Neuronal stem cell (in vitro differentiated cells): Measurements from ENCODE around the gene ZNF565.

Experiments used
- DNase-seq: peaks from one replicate; pipeline ENCODE4 v3.0.0-alpha.2; 2013; ENCODE audit warnings: low spot score
- H2AFZ ChIP-seq: one replicate; pipeline ENCODE4 v1.6.1; 2013; ENCODE audit warnings: mild to moderate bottlenecking, low read length, inconsistent platforms
- H2AK5ac ChIP-seq: 2 replicates; pipeline ENCODE4 v1.6.1; 2013; ENCODE audit warnings: low read depth, mild to moderate bottlenecking, inconsistent platforms, low read length, moderate library complexity, mixed read lengths
- H2BK120ac ChIP-seq: 2 replicates; pipeline ENCODE4 v1.6.1; 2013; ENCODE audit warnings: low read depth, mild to moderate bottlenecking, inconsistent platforms, low read length, moderate library complexity, mixed read lengths
- H2BK12ac ChIP-seq: one replicate; pipeline ENCODE4 v1.6.1; 2013; ENCODE audit warnings: low read length, inconsistent platforms
- H2BK15ac ChIP-seq: 2 replicates; pipeline ENCODE4 v1.6.1; 2013; ENCODE audit warnings: mild to moderate bottlenecking, low read length, inconsistent platforms, mixed read lengths
- H2BK5ac ChIP-seq: one replicate; pipeline ENCODE4 v1.6.1; 2013; ENCODE audit warnings: inconsistent platforms, mild to moderate bottlenecking, low read length, moderate library complexity
- H3K14ac ChIP-seq: one replicate; pipeline ENCODE4 v1.6.1; 2013; ENCODE audit warnings: low read length, inconsistent platforms
- H3K18ac ChIP-seq: 2 replicates; pipeline ENCODE4 v1.6.1; 2013; ENCODE audit warnings: low read length, inconsistent platforms
- H3K23ac ChIP-seq: 2 replicates; pipeline ENCODE4 v1.6.1; 2013; ENCODE audit warnings: low read depth, mild to moderate bottlenecking, mixed read lengths, low read length, inconsistent platforms; ENCODE audit not compliant: poor library complexity
- H3K27ac ChIP-seq: replicated peaks from 3 replicates; pipeline ENCODE4 v1.5.1; 2013; ENCODE audit warnings: low read length, inconsistent platforms
- H3K27me3 ChIP-seq, 3 experiments: 2 replicates each; pipeline ENCODE4 v1.6.1; 2013; ENCODE audit warnings: low read length in 3 of 3, mild to moderate bottlenecking in 2 of 3, inconsistent platforms in 1 of 3, low read depth in 1 of 3, mixed read lengths in 1 of 3, moderate library complexity in 1 of 3; ENCODE audit not compliant: control insufficient read depth in 3 of 3, insufficient read depth in 3 of 3
- H3K36me3 ChIP-seq, 2 donors: replicated peaks in 1 of 2; 2 replicates each; pipeline ENCODE4 v1.6.1; 2013; ENCODE audit warnings: low read length in 2 of 2; ENCODE audit not compliant: control insufficient read depth in 2 of 2, insufficient read depth in 2 of 2
- H3K4ac ChIP-seq: 2 replicates; pipeline ENCODE4 v1.6.1; 2013; ENCODE audit warnings: inconsistent platforms, mild to moderate bottlenecking, low read length, moderate library complexity
- H3K4me1 ChIP-seq, 2 donors: 1 replicate in 1 of 2; 2 replicates in 1 of 2; pipeline ENCODE4 v1.6.1; 2013; ENCODE audit warnings: low read length in 2 of 2, low read depth in 1 of 2; ENCODE audit not compliant: control insufficient read depth in 2 of 2, insufficient read depth in 1 of 2
- H3K4me2 ChIP-seq: one replicate; pipeline ENCODE4 v1.6.1; 2013; ENCODE audit warnings: mild to moderate bottlenecking, low read length, inconsistent platforms; ENCODE audit not compliant: insufficient read depth, poor library complexity, severe bottlenecking
- H3K4me3 ChIP-seq, 2 donors: 2 replicates each; pipeline ENCODE4 v1.5.1; 2013; ENCODE audit warnings: low read length in 2 of 2, mild to moderate bottlenecking in 2 of 2, inconsistent platforms in 1 of 2, moderate library complexity in 1 of 2
- H3K79me1 ChIP-seq: one replicate; pipeline ENCODE4 v1.6.1; 2013; ENCODE audit warnings: low read depth, mild to moderate bottlenecking, inconsistent platforms, low read length, moderate library complexity
- H3K9ac ChIP-seq: one replicate; pipeline ENCODE4 v1.6.1; 2013; ENCODE audit warnings: mild to moderate bottlenecking, low read depth, low read length, inconsistent platforms; ENCODE audit not compliant: poor library complexity
- H3K9me3 ChIP-seq, 2 donors: replicated peaks in 1 of 2; 2 replicates each; pipeline versions ENCODE3 to v1.6.1; 2013; ENCODE audit warnings: low read length in 2 of 2, mild to moderate bottlenecking in 2 of 2, inconsistent platforms in 1 of 2, low read depth in 1 of 2, mixed read lengths in 1 of 2, moderate library complexity in 1 of 2; ENCODE audit not compliant: control insufficient read depth in 2 of 2, insufficient read depth in 1 of 2
- H4K8ac ChIP-seq: one replicate; pipeline ENCODE4 v1.6.1; 2013; ENCODE audit warnings: low read depth, mild to moderate bottlenecking, inconsistent platforms, low read length, moderate library complexity
- H4K91ac ChIP-seq: one replicate; pipeline ENCODE4 v1.6.1; 2013; ENCODE audit warnings: low read length, low read depth, mild to moderate bottlenecking, inconsistent platforms; ENCODE audit not compliant: poor library complexity
- WGBS, 2 donors: extraction: QIAGEN DNeasy Blood & Tissue Kit; methylation state at CpG; one replicate each; pipeline ENCODE4 v1.1.7; 2013; ENCODE audit warnings: missing lambda C conversion rate in 2 of 2, mixed read lengths in 1 of 2; ENCODE audit not compliant: insufficient read length in 2 of 2, insufficient replicate concordance in 1 of 2; ENCODE audit errors: extremely low coverage in 2 of 2; 5-methylcytosine and 5-hydroxymethylcytosine counted together

ZNF565 gene

GRCh38 chr19:36212895-36213294, 1.6 kb downstream of the ZNF565 start:
- no peak overlapping the region for H2BK12ac ChIP-seq
- H2BK5ac ChIP-seq = no peak overlapping the region
- no peak overlapping the region for H2BK15ac ChIP-seq
- no peak overlapping the region for H2BK120ac ChIP-seq
- DNase-seq = no peak
- no peak overlapping the region for H3K23ac ChIP-seq
- no CpG with 5 or more reads among the region's 2 CpGs for WGBS, 2 donors
- H2AFZ ChIP-seq = no peak overlapping the region
- H3K27ac ChIP-seq = no peak overlapping the region
- no peak overlapping the region for H3K4me3 ChIP-seq
- no peak overlapping the region for H4K91ac ChIP-seq
- H3K27me3 ChIP-seq = no peaks in the 10 kb centered on the region
- H3K9me3 ChIP-seq = peaks cover 0 to 19% of the 10 kb centered on the region in 2 donors
- H3K4ac ChIP-seq = no peak overlapping the region
- no peak overlapping the region for H3K14ac ChIP-seq
- H3K18ac ChIP-seq = no peak overlapping the region
- no peak overlapping the region for H3K9ac ChIP-seq
- peaks cover 5% of the 10 kb centered on the region for H3K79me1 ChIP-seq
- H2AK5ac ChIP-seq = no peak overlapping the region
- H3K4me1 ChIP-seq = peaks cover 5 to 6% of the 10 kb centered on the region in 2 donors
- no peak overlapping the region for H3K4me2 ChIP-seq
- H3K36me3 ChIP-seq = peaks cover 0 to 17% of the 10 kb centered on the region in 2 donors
- H4K8ac ChIP-seq = no peak overlapping the region

GRCh38 chr19:36210497-36210896, 4.0 kb downstream of the ZNF565 start:
- Histone ChIP-seq H2BK120ac (no peak overlapping the region), H4K8ac (no peak overlapping the region), H2BK15ac (no peak overlapping the region), H3K4me2 (no peak overlapping the region), H3K23ac (no peak overlapping the region), H3K9ac (no peak overlapping the region), H2BK5ac (no peak overlapping the region), H3K79me1 (peaks cover 5% of the 10 kb centered on the region), H3K9me3 (no peaks in the 10 kb centered on the region), H3K14ac (no peak overlapping the region), H3K27ac (no peak overlapping the region), H3K36me3 (peaks cover 0 to 5% of the 10 kb centered on the region in 2 donors), H2AK5ac (no peak overlapping the region), H2AFZ (no peak overlapping the region), H3K4me1 (peaks cover 5 to 6% of the 10 kb centered on the region in 2 donors), H2BK12ac (no peak overlapping the region), H3K18ac (no peak overlapping the region), H3K27me3 (no peaks in the 10 kb centered on the region), H3K4ac (no peak overlapping the region), H4K91ac (no peak overlapping the region), H3K4me3 (no peak overlapping the region)
- WGBS, 2 donors = no CpG with 5 or more reads among the region's 8 CpGs
- DNase-seq = no peak

GRCh38 chr19:36209372-36209771, 5.1 kb downstream of the ZNF565 start:
- Histone ChIP-seq H4K8ac (no peak overlapping the region), H3K27me3 (no peaks in the 10 kb centered on the region), H2BK120ac (no peak overlapping the region), H2BK5ac (no peak overlapping the region), H3K18ac (no peak overlapping the region), H3K36me3 (peaks cover 0 to 5% of the 10 kb centered on the region in 2 donors), H3K4ac (no peak overlapping the region), H4K91ac (no peak overlapping the region), H3K27ac (no peak overlapping the region), H2BK15ac (no peak overlapping the region), H3K23ac (no peak overlapping the region), H3K14ac (no peak overlapping the region), H3K79me1 (peaks cover 5% of the 10 kb centered on the region), H3K4me3 (no peak overlapping the region), H3K4me1 (peaks cover 5 to 6% of the 10 kb centered on the region in 2 donors), H2AK5ac (no peak overlapping the region), H2BK12ac (no peak overlapping the region), H3K9me3 (no peaks in the 10 kb centered on the region), H3K9ac (no peak overlapping the region), H2AFZ (no peak overlapping the region), H3K4me2 (no peak overlapping the region)
- no CpG with 5 or more reads among the region's 7 CpGs for WGBS, 2 donors
- DNase-seq = no peak

- Histone ChIP-seq H3K9ac (no peak overlapping the region), H3K27ac (no peak overlapping the region), H3K18ac (no peak overlapping the region), H3K9me3 (no peaks in the 10 kb centered on the region), H2BK120ac (no peak overlapping the region), H2BK15ac (no peak overlapping the region), H2BK12ac (no peak overlapping the region), H2AFZ (no peak overlapping the region), H2BK5ac (no peak overlapping the region), H3K14ac (no peak overlapping the region), H3K23ac (no peak overlapping the region), H3K4me3 (no peak overlapping the region), H3K4ac (no peak overlapping the region), H2AK5ac (no peak overlapping the region), H4K8ac (no peak overlapping the region), H4K91ac (no peak overlapping the region), H3K79me1 (no peaks in the 10 kb centered on the region), H3K4me1 (no peaks in the 10 kb centered on the region), H3K36me3 (peaks cover 0 to 5% of the 10 kb centered on the region in 2 donors), H3K27me3 (no peaks in the 10 kb centered on the region), H3K4me2 (no peak overlapping the region)
- DNase-seq = no peak
- WGBS, 2 donors = no CpG with 5 or more reads among the region's 3 CpGs
Observed at GRCh38 chr19:36207605-36208252, 6.7 kb downstream of the ZNF565 start.
